H1 (cell line): ENCODE results near the gene DHRS13. TPM values are rescaled to one million over a fixed set of nuclear protein-coding genes. Genes with fewer than 3 reads are reported as not detected.

Experiments
- CTCF ChIA-PET: fragments of 300-600 bp; sonication (Branson Sonifier 250); formaldehyde crosslinking; loops from one replicate; lab custom pipeline; 2021; ENCODE audit not compliant: partially characterized antibody; lab: Charles Lee
- POLR2A ChIA-PET: fragments of 300-600 bp; sonication (Branson Sonifier 250); formaldehyde crosslinking; loops from one replicate; lab custom pipeline; 2021; ENCODE audit warnings: inconsistent platforms; ENCODE audit not compliant: partially characterized antibody; lab: Charles Lee
- DNase-seq, 2 experiments: peaks; one replicate each; pipeline versions ENCODE4 v3.0.0 to v3.0.0-alpha.2; 2010 to 2022; ENCODE audit warnings: low spot score in 2 of 2, low read depth in 1 of 2, mixed read lengths in 1 of 2
- FAIRE-seq: peaks from 2 replicates; lab custom pipeline; 2011; peaks lifted over from hg19 to GRCh38; lab: Jason Lieb, UNC
- H2AFZ ChIP-seq: 2 replicates; pipeline ENCODE4 v1.8.1; 2012; ENCODE audit warnings: low read length, inconsistent platforms
- H2AK5ac ChIP-seq: 2 replicates; pipeline ENCODE4 v1.6.1; 2013; ENCODE audit warnings: low read depth, low read length
- H2BK120ac ChIP-seq: replicated peaks from 2 replicates; pipeline ENCODE3; 2013; ENCODE audit warnings: low read depth, low read length, inconsistent platforms
- H2BK12ac ChIP-seq: 2 replicates; pipeline ENCODE4 v1.6.1; 2013; ENCODE audit warnings: low read depth, low read length
- H2BK15ac ChIP-seq: 2 replicates; pipeline ENCODE4 v1.6.1; 2013; ENCODE audit warnings: low read length
- H2BK20ac ChIP-seq: 2 replicates; pipeline ENCODE4 v1.6.1; 2013; ENCODE audit warnings: low read length
- H2BK5ac ChIP-seq: 2 replicates; pipeline ENCODE4 v1.6.1; 2013; ENCODE audit warnings: low read depth, low read length
- H3K14ac ChIP-seq: 2 replicates; pipeline ENCODE4 v1.6.1; 2013; ENCODE audit warnings: inconsistent platforms; ENCODE audit not compliant: insufficient read length
- H3K18ac ChIP-seq: 2 replicates; pipeline ENCODE4 v1.6.1; 2013; ENCODE audit warnings: low read length; ENCODE audit errors: extremely low read depth
- H3K23ac ChIP-seq: 2 replicates; pipeline ENCODE4 v1.6.1; 2013; ENCODE audit warnings: inconsistent platforms; ENCODE audit not compliant: insufficient read length
- H3K23me2 ChIP-seq: 2 replicates; pipeline ENCODE4 v1.6.1; 2013; ENCODE audit warnings: low read depth, low read length
- H3K27ac ChIP-seq: 2 replicates; pipeline ENCODE4 v1.6.1; 2011; ENCODE audit warnings: low read depth, low read length, inconsistent platforms
- H3K27me3 ChIP-seq, 4 experiments: replicated peaks in 1 of 4; 1 replicate in 1 of 4; 2 replicates in 3 of 4; pipeline versions ENCODE4 v1.6.1 to v1.8.1; 2011 to 2013; ENCODE audit warnings: low read length in 3 of 4, mild to moderate bottlenecking in 3 of 4, inconsistent platforms in 2 of 4, mixed read lengths in 2 of 4, moderate library complexity in 1 of 4; ENCODE audit not compliant: control insufficient read depth in 3 of 4, insufficient read depth in 3 of 4; ENCODE audit errors: extremely low read depth in 1 of 4
- H3K36me3 ChIP-seq, 4 experiments: 2 replicates each; pipeline versions ENCODE4 v1.6.1 to v1.8.1; 2011 to 2013; ENCODE audit warnings: mild to moderate bottlenecking in 4 of 4, low read length in 3 of 4, moderate library complexity in 2 of 4, control low read depth in 1 of 4, inconsistent platforms in 1 of 4; ENCODE audit not compliant: insufficient read depth in 4 of 4, control insufficient read depth in 2 of 4
- H3K4ac ChIP-seq: replicated peaks from 2 replicates; pipeline ENCODE3; 2013; ENCODE audit warnings: low read length, low read depth, mixed read lengths, inconsistent platforms; ENCODE audit not compliant: insufficient read length
- H3K4me1 ChIP-seq, 4 experiments: replicated peaks in 1 of 4; 1 replicate in 1 of 4; 2 replicates in 3 of 4; pipeline versions ENCODE4 v1.6.1 to v1.8.1; 2011 to 2013; ENCODE audit warnings: low read length in 3 of 4, inconsistent platforms in 2 of 4, mixed read lengths in 1 of 4; ENCODE audit not compliant: insufficient read depth in 4 of 4, control insufficient read depth in 3 of 4
- H3K4me2 ChIP-seq, 2 experiments: 2 replicates each; pipeline versions ENCODE4 v1.6.1 to v1.8.1; 2011 to 2013; ENCODE audit warnings: low read depth in 2 of 2, low read length in 2 of 2, control low read depth in 1 of 2, inconsistent platforms in 1 of 2, mild to moderate bottlenecking in 1 of 2; ENCODE audit not compliant: insufficient read depth in 1 of 2
- H3K4me3 ChIP-seq, 4 experiments: fragments of 200-600, 300-600 bp in 1 of 4; sonication (generic), shearing (Covaris generic), sonication (Bioruptor Twin) in 1 of 4; 2 replicates each; pipeline versions ENCODE4 v1.5.1 to v1.8.1; 2011 to 2016; ENCODE audit warnings: low read length in 4 of 4, low read depth in 3 of 4, control low read depth in 2 of 4, inconsistent platforms in 2 of 4, mild to moderate bottlenecking in 2 of 4, mixed read lengths in 1 of 4, moderate library complexity in 1 of 4; ENCODE audit not compliant: insufficient read depth in 2 of 4; ENCODE audit errors: extremely low read depth in 1 of 4
- H3K56ac ChIP-seq: replicated peaks from 2 replicates; pipeline ENCODE3; 2013; ENCODE audit warnings: low read depth, mild to moderate bottlenecking, mixed read lengths, low read length, inconsistent platforms; ENCODE audit not compliant: insufficient read length
- H3K79me1 ChIP-seq: 2 replicates; pipeline ENCODE4 v1.6.1; 2013; ENCODE audit warnings: low read depth, low read length, control low read depth
- H3K79me2 ChIP-seq, 2 experiments: 2 replicates each; pipeline versions ENCODE4 v1.6.1 to v1.8.1; 2012 to 2013; ENCODE audit warnings: low read length in 2 of 2, mild to moderate bottlenecking in 2 of 2, inconsistent platforms in 1 of 2; ENCODE audit not compliant: insufficient read depth in 2 of 2, control insufficient read depth in 1 of 2
- H3K9ac ChIP-seq, 4 experiments: replicated peaks in 1 of 4; 1 replicate in 1 of 4; 2 replicates in 3 of 4; pipeline versions ENCODE4 v1.6.1 to v1.8.1; 2011 to 2013; ENCODE audit warnings: low read depth in 3 of 4, low read length in 3 of 4, control low read depth in 2 of 4, mild to moderate bottlenecking in 2 of 4, moderate library complexity in 2 of 4, inconsistent platforms in 1 of 4; ENCODE audit errors: extremely low read depth in 1 of 4
- H3K9me3 ChIP-seq, 2 experiments: 2 replicates each; pipeline versions ENCODE4 v1.6.1 to v1.8.1; 2012 to 2013; ENCODE audit warnings: mild to moderate bottlenecking in 2 of 2, moderate library complexity in 2 of 2, control low read depth in 1 of 2, inconsistent platforms in 1 of 2, low read depth in 1 of 2, low read length in 1 of 2, mixed read lengths in 1 of 2; ENCODE audit not compliant: insufficient read depth in 2 of 2
- H4K20me1 ChIP-seq, 2 experiments: replicated peaks in 1 of 2; 2 replicates each; pipeline versions ENCODE3 to v1.8.1; 2011 to 2013; ENCODE audit warnings: inconsistent platforms in 2 of 2, low read length in 2 of 2, mild to moderate bottlenecking in 1 of 2; ENCODE audit not compliant: insufficient read depth in 2 of 2, control insufficient read depth in 1 of 2
- H4K5ac ChIP-seq: 2 replicates; pipeline ENCODE4 v1.6.1; 2013; ENCODE audit warnings: low read length, low read depth, mixed read lengths, inconsistent platforms; ENCODE audit not compliant: insufficient read length
- H4K8ac ChIP-seq: 2 replicates; pipeline ENCODE4 v1.8.0; 2013; ENCODE audit warnings: mild to moderate bottlenecking, moderate library complexity, low read length, inconsistent platforms; ENCODE audit not compliant: insufficient read depth; ENCODE audit errors: extremely low read depth
- H4K91ac ChIP-seq: replicated peaks from 2 replicates; pipeline ENCODE3; 2013; ENCODE audit warnings: low read length, mixed read lengths, inconsistent platforms; ENCODE audit not compliant: insufficient read length
- WGBS, 2 experiments: shearing (Covaris generic) in 1 of 2; methylation state at CpG; one replicate each; pipeline versions ENCODE4 v1.1.6 to v1.1.7; 2013 to 2015; ENCODE audit warnings: low lambda C conversion rate in 2 of 2, mixed read lengths in 2 of 2, inconsistent platforms in 1 of 2, low coverage in 1 of 2, missing lambda C conversion rate in 1 of 2; ENCODE audit not compliant: insufficient replicate concordance in 2 of 2, insufficient coverage in 1 of 2, insufficient read length in 1 of 2; ENCODE audit errors: extremely low coverage in 1 of 2, missing lambda C conversion rate in 1 of 2; 5-methylcytosine and 5-hydroxymethylcytosine counted together
- polyA plus RNA-seq, 7 experiments: library from polyadenylated mRNA; depleted of rRNA in 3 of 7; stranded (reverse) in 5 of 7; unstranded in 2 of 7; fragments of >200 nt in 5 of 7; fragments of 200-250 nt in 2 of 7; gene quantifications; 1 replicate in 5 of 7; 2 replicates in 1 of 7; 4 replicates in 1 of 7; pipeline versions ENCODE4 v1.2.1 to v1.2.3, GENCODE V29; 2011 to 2013; ENCODE audit warnings: missing spikeins in 2 of 7, mixed read lengths in 2 of 7
- total RNA-seq: library from RNA; stranded (reverse); fragmentation: NEBNext Ultra II Directional; extraction: Animal tissue kit (Norgen Biotek cat#: 25700); gene quantifications from 2 replicates; pipeline ENCODE4 v1.2.1, GENCODE V29; 2021

The DHRS13 gene
- total and polyA plus RNA-seq, 2 of the 8 experiments (the other 6 are each of a cell fraction or from before 2014, with no cell fraction given) = 23.7 to 30.0 TPM

DNA sequence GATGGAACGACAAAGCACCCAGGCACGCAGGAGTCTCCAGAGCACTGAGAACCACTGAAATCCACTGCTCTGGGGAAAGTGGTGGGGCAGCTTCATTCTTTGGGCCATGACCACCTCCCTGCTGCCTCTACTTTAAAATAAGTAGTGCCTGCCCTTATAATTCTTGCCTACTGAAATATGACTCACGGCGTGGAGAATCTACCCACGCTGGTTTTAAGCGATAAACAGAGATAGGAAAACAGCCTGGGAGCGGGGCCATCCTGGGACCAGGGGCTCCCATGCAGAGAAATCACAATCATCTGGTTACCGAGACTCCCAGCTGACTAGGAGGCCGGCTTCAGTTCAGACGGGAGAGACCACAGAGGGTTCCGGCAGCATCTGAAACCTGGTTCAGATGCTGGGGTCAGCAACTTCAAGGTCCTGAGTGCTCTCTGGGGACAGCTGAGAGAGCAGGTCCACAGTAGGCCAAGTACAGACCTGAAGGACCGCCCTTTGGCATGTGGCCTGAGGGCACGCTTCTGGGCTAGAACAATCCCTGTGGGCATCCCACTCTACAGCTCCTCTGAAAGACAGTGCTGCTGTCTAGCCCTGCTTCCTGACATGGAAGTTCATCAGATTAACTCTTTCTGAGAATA lies 8.6 kb upstream of the DHRS13 start:
- Histone ChIP-seq H2BK15ac (no peak overlapping the region), H3K79me2 (0 out of 4 replicates have a peak, but pooled peaks cover 0 to 2% of the 10 kb centered on the region in 2 experiments), H3K27ac (no peak overlapping the region), H3K4me2 (no peak overlapping the region), H2BK5ac (0 out of 2 replicates have a peak overlapping the region, but pooled peaks have one; percentile 6), H4K91ac (no peak overlapping the region), H3K9ac (no peak overlapping the region), H3K14ac (no peak overlapping the region), H3K27me3 (no peaks in the 10 kb centered on the region), H3K9me3 (no peaks in the 10 kb centered on the region), H3K23ac (no peak overlapping the region), H4K20me1 (peaks cover 6 to 19% of the 10 kb centered on the region in 2 experiments), H3K79me1 (peaks cover 3% of the 10 kb centered on the region; the same call in 1 of the 2 replicates), H2BK120ac (no peak overlapping the region), H3K18ac (no peak overlapping the region), H2BK12ac (no peak overlapping the region), H3K4me3 (no peak overlapping the region), H2AFZ (no peak overlapping the region), H4K5ac (no peak overlapping the region), H3K4ac (no peak overlapping the region), H3K56ac (no peak overlapping the region), H4K8ac (peak overlapping the region; percentile 5; the same call in 1 of the 2 replicates), H2BK20ac (no peak overlapping the region), H2AK5ac (no peak overlapping the region), H3K23me2 (no peaks in the 10 kb centered on the region), H3K4me1 (peaks cover 0 to 6% (median 0%) of the 10 kb centered on the region in 4 experiments; a peak in 5 of 7 replicates), H3K36me3 (peaks cover 70 to 91% (median 90%) of the 10 kb centered on the region in 4 experiments)
- DNase-seq (no peak), FAIRE-seq (no peak)
- ChIA-PET POLR2A (interaction anchor here (0.6 to 4.1 kb wide), 12 partner anchors 8 to 190 kb away, joined by 3 to 29 read pairs (median 4); partner anchors contain the start of genes DHRS13 and FLOT2), CTCF (interaction anchor here (0.6 to 9.6 kb wide), 21 partner anchors 9 to 206 kb away, joined by 3 to 123 read pairs (median 4); partner anchors contain the start of genes DHRS13, FLOT2 and TLCD1)
- 98% methylated on average over 13 of the region's 13 CpGs; no CpG with 5 or more reads in 1 of the 2 experiments for WGBS, 2 experiments
